HG03460 (cell line): ENCODE measurements around the gene CNN2.

Source experiments
- ATAC-seq: cut with Tn5 transposase; IDR thresholded peaks from one replicate; pipeline ENCODE4 v1.9.1; 2021; ENCODE audit not compliant: unreplicated experiment

The CNN2 gene

GRCh38 chr19:1064661-1065605, 38.5 kb downstream of the CNN2 start:
- ATAC-seq: no peak

GRCh38 chr19:1065606-1066109, 39.2 kb downstream of the CNN2 start:
- ATAC-seq: no peak

DNA sequence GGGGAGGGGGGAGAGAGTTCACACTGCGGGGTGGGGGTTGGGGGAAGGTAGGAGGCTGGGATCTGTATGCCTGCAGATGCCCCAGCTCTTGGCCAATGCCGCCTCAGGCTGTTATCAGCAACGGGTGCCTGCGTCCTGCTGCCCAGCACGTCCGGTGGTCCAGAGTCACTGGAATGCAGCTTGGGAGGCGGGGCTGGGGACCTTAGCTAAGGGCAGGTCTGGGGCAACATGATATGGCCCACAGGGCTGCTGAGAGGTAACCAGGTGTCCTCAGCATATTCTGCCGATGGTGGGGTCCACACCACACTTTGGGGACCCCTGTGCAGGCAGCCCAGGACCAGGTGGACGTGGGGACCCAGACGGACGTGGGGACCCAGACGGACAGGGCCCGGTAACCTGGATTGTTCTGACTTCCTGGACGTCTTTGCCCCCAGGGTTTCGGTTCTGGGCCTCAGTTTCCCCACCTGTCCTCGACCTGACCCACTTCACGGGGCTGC, 39.9 kb downstream of the CNN2 start:
- no peak for ATAC-seq

- no peak for ATAC-seq
These were observed 40.4 kb downstream of the CNN2 start, which contains the start of gene ARHGAP45 for GRCh38 chr19:1066748-1067340. Gene ARHGAP45 (plus strand): TSS chr19:1067167. CDS start chr19:1067406, 239 bp downstream.

DNA sequence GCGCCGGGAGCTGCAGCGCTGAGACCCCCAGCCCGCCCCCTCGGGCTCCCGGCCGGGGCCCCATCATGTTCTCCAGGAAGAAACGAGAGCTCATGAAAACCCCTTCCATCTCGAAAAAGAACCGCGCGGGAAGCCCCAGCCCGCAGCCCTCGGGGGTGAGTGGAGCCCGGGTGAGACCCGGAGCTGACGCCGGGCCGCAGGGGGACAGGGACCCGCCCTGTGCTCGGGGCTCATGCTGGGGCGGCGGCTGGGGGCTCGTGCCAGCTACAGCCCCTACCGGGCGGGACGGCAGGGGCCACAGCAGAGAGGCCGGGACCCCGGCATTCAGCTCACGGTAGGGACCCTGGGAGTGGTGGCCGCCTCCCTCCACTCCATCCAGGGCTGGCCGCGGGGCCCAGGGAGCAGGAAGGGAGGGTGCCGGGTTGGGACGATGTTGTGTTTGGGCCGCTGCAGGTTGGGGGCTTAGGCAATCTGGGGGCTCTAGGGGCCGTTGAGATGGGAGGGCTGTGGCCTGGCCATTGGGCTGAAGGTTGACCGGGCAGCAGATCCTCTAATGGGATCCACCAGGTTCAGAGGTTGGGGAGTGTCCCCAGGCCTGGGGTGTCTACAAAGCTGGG, 41.0 kb downstream of the CNN2 start:
- no peak for ATAC-seq

DNA sequence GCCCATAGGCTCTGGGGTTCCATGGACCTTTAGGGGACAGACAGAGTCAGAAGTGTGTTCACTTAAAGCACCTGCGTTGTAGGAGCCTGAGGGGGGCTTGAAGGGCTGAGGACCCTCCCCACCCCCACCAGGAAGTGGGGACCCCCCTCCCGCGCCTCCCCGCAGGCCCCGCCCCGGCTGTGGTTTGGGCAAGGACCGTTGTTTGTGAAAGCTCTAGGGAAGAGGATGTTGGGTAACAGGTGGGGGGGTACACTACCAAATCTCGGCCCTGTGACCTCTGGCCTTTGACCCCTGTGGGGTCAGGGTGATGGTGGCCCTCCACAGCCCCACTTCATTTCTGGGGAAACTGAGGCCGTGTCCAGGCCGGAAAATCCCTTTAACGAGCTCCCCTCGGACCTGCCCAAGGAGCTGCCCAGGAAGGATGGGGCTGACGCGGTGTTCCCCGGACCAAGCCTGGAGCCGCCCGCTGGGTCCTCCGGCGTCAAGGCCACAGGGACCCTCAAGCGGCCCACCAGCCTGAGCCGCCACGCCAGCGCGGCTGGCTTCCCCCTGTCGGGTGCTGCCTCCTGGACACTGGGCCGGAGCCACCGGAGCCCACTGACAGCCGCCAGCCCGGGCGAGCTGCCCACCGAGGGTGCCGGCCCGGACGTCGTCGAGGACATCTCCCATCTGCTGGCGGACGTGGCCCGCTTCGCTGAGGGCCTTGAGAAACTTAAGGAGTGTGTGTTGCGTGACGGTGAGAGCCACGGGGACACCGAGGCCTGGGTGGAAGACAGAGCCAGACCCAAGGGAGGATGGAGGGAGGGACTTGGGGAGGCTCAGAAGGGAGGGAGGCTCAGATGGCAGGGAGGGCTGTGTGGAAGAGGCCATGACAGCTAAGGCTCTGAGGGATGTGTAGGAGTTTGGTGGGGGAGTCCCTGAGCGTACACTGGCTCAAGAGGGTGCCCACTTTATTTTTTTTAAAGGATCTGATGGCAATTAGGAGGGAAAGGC, 41.9 kb downstream of the CNN2 start:
- no peak for ATAC-seq

DNA sequence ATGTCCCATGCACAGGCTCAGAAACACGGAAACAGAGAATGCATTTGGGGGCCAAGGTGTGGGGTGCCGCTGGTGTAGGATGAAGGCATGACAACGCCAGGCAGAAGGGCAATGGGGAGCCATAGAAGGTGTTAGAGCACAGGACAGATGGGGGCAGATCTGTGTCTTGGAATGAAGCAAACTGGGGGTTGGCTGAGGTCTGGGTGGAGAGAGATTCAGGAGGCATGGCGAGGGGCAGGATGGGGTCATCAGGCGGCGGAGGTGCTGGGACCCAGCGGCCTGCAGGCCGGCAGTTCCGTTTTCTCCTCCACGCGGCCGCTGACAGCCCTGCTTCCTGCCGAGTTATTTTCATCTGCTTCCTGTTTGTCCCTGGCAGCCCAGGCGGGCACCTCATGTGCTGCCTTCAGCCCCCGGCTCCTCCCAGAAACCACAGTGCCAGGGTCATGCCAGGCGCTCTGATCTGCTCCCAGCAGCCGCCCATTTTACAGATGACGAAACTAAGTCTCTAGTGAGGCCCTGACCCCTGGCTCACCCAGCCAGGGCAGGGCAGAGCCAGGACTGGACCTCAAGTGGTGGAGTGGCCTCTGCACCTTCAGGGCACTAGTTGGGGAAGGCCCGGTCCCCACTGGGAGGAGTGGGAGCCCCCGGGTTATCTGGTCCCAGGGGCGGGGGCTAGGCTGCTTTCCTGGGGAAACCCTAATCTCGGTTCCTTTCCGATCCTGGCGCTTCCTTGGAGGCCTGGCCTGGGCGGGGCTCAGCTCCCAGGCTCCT, 42.8 kb downstream of the CNN2 start:
- no peak for ATAC-seq

- ATAC-seq: no peak
These were observed 44.1 kb downstream of the CNN2 start for GRCh38 chr19:1070576-1070930.

GRCh38 chr19:1070931-1071791, 44.8 kb downstream of the CNN2 start:
- ATAC-seq: no peak

GRCh38 chr19:1072371-1073015, 46.1 kb downstream of the CNN2 start:
- ATAC-seq: no peak

GRCh38 chr19:1073063-1073955, 46.9 kb downstream of the CNN2 start:
- ATAC-seq: no peak

DNA sequence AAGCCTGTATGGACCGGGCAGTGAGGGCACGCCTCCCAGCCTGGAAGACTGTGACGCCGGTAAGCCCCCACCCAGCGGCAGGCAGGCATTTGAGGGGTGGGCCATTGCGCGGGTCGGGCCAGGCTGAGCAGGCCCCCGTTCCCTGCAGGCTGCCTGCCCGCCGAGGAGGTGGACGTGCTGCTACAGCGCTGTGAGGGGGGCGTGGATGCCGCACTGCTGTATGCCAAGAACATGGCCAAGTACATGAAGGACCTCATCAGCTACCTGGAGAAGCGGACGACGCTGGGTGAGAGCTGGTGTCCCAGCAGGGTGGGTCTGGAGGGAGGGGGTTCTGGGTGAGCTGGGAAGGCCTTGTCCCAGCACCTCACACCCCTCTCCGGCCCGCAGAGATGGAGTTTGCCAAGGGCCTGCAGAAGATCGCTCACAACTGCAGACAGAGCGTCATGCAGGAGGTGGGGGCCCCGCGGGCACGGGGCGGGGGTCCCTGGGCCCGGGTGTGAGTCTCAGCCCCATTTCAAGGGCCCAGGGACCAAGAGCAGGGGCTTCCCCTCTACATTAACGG, 47.6 kb downstream of the CNN2 start:
- ATAC-seq: no peak

DNA sequence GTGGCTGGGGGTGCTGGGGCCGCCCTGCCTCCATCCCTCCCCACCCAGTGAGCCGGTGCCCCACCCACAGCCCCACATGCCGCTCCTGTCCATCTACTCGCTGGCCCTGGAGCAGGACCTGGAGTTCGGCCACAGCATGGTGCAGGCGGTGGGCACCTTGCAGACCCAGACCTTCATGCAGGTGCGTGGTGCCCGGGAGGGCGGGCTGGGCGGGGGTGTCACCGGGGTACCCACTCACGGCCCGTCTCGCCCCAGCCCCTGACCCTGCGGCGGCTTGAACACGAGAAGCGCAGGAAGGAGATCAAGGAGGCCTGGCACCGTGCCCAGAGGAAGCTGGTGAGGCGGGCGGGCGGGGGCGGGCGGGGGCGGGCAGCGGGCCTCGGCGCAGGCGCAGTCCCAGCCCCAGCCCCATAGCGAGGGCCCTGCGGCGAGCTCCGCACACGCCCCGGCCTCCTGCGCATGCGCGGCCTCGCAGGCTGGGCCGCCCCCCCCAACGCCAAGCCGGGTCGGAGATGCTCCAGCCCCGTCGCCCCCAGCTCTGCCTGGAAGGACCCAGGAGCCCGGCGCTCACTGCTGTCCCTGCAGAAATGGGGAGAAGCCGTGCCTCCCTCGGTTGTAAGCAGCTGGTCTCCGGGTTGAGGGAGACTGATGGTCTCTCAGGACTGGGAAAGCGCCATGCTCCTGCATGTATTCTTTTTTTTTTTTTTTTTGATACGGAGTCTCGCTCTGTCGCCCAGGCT, 48.3 kb downstream of the CNN2 start:
- ATAC-seq: no peak

DNA sequence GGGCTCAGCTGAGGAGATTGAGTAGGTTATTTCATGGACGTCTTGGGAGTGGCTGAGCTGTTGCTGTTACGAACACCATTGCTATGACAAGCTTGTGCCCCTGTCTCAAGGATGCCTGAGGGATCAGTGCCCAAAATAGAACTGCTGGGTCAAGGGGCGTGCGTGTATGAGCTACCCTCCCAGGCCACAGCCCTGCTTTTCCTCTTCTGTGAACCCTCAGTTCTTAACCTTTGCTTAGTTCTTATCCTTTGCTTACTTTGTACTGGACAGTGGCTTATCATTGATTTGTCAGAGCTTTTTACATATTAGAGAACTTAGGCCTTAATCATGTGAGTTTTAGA, 49.6 kb downstream of the CNN2 start:
- no peak for ATAC-seq

- peak; percentile 47 for ATAC-seq
These were observed 50.5 kb downstream of the CNN2 start for GRCh38 chr19:1076951-1077350.

DNA sequence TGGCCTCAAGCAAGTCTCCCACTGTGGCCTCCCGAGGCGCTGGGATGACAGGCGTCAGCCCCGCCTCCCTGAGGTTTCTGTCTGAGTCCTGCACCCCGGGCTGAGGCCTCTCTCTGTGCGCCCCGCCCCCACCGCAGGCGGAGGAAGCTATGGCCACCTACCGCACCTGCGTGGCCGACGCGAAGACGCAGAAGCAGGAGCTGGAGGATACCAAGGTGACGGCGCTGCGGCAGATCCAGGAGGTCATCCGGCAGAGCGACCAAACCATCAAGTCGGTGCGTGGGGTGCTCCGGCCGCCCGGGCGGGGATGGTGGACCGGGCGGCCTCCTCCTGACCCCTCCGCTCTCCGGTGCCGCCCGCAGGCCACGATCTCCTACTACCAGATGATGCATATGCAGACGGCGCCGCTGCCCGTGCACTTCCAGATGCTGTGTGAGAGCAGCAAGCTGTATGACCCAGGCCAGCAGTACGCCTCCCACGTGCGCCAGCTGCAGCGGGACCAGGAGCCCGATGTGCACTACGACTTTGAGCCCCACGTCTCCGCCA, 53.2 kb downstream of the CNN2 start:
- no peak for ATAC-seq
